Right forelimb (tissue), 1 donor: ENCODE measurements around the gene PPP2R2B.

Source experiments
- DNase-seq: peaks from one replicate; pipeline ENCODE4 v3.0.0-alpha.2; 2018

The PPP2R2B gene

GRCh38 chr5:146878476-146879172, at the start of gene PPP2R2B:
TSS of gene PPP2R2B (minus strand) at chr5:146878757.
- DNase-seq, result peak; percentile 44

GRCh38 chr5:146924132-146924531, 45.6 kb upstream of the PPP2R2B start:
- no peak for DNase-seq

- no peak for DNase-seq
Measured at GRCh38 chr5:146921225-146921624, 42.7 kb upstream of the PPP2R2B start.

GRCh38 chr5:146920351-146920881, 41.9 kb upstream of the PPP2R2B start:
- no peak for DNase-seq

- DNase-seq, result no peak
Measured at GRCh38 chr5:146919304-146919703, 40.7 kb upstream of the PPP2R2B start.

- DNase-seq, result no peak
Measured at GRCh38 chr5:146917931-146918330, 39.4 kb upstream of the PPP2R2B start.

- DNase-seq, result no peak
Measured at GRCh38 chr5:146912874-146913273, 34.3 kb upstream of the PPP2R2B start.

- no peak for DNase-seq
Measured at GRCh38 chr5:146910239-146910638, 31.7 kb upstream of the PPP2R2B start.

GRCh38 chr5:146909255-146910068, 30.9 kb upstream of the PPP2R2B start:
- no peak for DNase-seq

- DNase-seq, result no peak
Measured at GRCh38 chr5:146906803-146907202, 28.2 kb upstream of the PPP2R2B start.

- no peak for DNase-seq
Measured at GRCh38 chr5:146904890-146905289, 26.3 kb upstream of the PPP2R2B start.

GRCh38 chr5:146903789-146904188, 25.2 kb upstream of the PPP2R2B start:
- DNase-seq, result no peak

- no peak for DNase-seq
Measured at GRCh38 chr5:146902471-146902870, 23.9 kb upstream of the PPP2R2B start.

GRCh38 chr5:146897061-146897460, 18.5 kb upstream of the PPP2R2B start:
- DNase-seq, result no peak

GRCh38 chr5:146894753-146895521, 16.4 kb upstream of the PPP2R2B start:
- no peak for DNase-seq

GRCh38 chr5:146893991-146894390, 15.4 kb upstream of the PPP2R2B start:
- no peak for DNase-seq

GRCh38 chr5:146892231-146892630, 13.7 kb upstream of the PPP2R2B start:
- DNase-seq, result no peak

GRCh38 chr5:146891511-146891910, 13.0 kb upstream of the PPP2R2B start:
- DNase-seq, result no peak

GRCh38 chr5:146890731-146891440, 12.3 kb upstream of the PPP2R2B start:
- DNase-seq, result no peak

- no peak for DNase-seq
Measured at GRCh38 chr5:146890066-146890465, 11.5 kb upstream of the PPP2R2B start.

GRCh38 chr5:146889169-146889568, 10.6 kb upstream of the PPP2R2B start:
- no peak for DNase-seq

GRCh38 chr5:146888351-146888978, 9.9 kb upstream of the PPP2R2B start:
- no peak for DNase-seq
